ENCODE results near the gene SPPL3.
"Not testable (repeated sequence)": the region's sequence is repeated elsewhere in the genome, so short reads cannot be mapped to it uniquely, and the experiment has no call there.

The SPPL3 gene

DNA sequence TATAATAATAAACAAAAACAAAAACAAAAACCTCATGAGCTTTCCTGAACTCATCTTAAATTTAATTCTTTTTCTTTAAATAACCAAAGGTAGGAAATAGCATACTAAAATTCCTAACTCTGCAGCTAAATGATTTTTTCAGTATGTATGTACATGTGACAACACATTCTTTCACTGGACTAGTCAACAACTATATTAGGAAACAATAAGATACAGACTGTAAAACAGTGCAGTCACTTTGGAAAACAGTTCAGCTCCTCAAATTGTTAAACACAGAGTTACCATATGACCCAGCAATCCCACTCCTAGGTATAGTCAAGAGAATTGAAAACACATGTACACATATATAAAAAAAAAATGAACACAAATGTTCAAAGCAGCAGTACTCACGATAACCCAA lies 64.7 kb downstream of the SPPL3 start:
- no peak for DNase-seq (ENCODE audit: insufficient read length, low spot score)
- no peak for FAIRE-seq
- TF ChIP-seq, protein P1, sequence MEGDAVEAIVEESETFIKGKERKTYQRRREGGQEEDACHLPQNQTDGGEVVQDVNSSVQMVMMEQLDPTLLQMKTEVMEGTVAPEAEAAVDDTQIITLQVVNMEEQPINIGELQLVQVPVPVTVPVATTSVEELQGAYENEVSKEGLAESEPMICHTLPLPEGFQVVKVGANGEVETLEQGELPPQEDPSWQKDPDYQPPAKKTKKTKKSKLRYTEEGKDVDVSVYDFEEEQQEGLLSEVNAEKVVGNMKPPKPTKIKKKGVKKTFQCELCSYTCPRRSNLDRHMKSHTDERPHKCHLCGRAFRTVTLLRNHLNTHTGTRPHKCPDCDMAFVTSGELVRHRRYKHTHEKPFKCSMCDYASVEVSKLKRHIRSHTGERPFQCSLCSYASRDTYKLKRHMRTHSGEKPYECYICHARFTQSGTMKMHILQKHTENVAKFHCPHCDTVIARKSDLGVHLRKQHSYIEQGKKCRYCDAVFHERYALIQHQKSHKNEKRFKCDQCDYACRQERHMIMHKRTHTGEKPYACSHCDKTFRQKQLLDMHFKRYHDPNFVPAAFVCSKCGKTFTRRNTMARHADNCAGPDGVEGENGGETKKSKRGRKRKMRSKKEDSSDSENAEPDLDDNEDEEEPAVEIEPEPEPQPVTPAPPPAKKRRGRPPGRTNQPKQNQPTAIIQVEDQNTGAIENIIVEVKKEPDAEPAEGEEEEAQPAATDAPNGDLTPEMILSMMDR (IDR thresholded peaks at IDR 0.05; ENCODE audit: insufficient read depth, missing control alignments): no peak

DNA sequence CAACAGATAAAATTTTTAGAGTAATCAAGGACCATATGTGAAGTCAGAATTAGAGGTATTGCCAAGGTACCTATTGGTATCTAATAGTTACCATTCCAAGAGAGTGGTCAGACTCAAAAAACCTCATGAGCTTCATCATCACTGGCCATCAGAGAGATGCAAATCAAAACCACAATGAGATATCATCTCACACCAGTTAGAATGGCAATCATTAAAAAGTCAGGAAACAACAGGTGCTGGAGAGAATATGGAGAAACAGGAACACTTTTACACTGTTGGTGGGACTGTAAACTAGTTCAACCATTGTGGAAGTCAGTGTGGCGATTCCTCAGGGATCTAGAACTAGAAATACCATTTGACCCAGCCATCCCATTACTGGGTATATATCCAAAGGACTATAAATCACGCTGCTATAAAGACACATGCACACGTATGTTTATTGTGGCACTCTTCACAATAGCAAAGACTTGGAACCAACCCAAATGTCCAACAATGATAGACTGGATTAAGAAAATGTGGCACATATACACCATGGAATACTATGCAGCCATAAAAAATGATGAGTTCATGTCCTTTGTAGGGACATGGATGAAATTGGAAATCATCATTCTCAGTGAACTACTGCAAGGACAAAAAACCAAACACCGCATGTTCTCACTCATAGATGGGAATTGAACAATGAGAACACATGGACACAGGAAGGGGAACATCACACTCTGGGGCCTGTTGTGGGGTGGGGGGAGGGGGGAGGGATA lies 65.4 kb downstream of the SPPL3 start:
- not testable (repeated sequence) for FAIRE-seq; DNase-seq (ENCODE audit: insufficient read length, low spot score)

DNA sequence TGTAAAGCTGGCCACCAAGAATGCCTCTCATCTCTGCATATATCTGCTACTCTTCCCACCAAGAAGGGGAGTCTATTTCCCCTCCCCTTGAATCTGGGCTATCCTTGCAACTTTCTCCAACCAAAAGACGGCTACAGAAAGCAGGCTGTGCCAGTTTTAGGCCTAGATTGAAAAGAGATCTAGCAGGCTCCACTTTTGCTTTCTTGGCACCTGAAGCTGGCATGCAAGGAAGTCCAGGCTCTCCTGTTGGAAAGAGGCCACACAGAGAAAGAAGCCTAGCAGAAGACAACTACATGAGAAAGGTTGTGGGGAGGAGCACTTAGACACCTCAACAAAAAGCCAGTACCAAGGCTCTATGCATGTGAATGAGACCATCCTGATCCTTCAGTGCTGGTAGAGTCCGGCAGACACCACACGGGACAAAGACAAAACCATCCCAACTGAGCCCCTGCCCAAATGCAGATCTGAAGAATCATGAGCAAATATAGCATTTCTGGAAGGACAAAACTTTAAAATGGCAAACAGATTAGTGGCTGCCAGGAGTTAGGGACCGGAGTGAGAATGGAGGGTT lies 68.0 kb downstream of the SPPL3 start:
- FAIRE-seq (no peak), DNase-seq (ENCODE audit: insufficient read length, low spot score) (no peak)
- TF ChIP-seq, protein P1 (IDR thresholded peaks at IDR 0.05; ENCODE audit: insufficient read depth, missing control alignments): no peak

DNA sequence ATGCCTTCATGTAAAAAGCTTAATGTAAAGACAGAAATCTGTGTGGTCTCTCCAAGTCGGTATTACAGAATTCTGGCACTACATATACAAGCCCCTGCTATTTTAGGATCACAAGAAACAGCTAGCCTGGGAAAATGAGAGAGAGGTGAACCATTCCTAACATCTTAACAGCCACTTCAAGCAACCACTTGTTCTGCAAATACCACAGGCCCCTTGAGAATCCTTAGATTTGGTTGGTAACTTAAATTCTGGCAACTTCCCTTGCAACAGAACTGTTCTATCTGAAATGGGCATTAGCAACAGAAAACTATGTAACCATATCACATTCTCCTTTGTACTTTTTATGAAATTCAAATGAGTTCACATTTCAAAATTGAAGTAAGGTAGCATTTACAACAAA lies 68.5 kb downstream of the SPPL3 start:
- FAIRE-seq (no peak), DNase-seq (ENCODE audit: insufficient read length, low spot score) (no peak)
- TF ChIP-seq, protein P1 (IDR thresholded peaks at IDR 0.05; ENCODE audit: insufficient read depth, missing control alignments): no peak

DNA sequence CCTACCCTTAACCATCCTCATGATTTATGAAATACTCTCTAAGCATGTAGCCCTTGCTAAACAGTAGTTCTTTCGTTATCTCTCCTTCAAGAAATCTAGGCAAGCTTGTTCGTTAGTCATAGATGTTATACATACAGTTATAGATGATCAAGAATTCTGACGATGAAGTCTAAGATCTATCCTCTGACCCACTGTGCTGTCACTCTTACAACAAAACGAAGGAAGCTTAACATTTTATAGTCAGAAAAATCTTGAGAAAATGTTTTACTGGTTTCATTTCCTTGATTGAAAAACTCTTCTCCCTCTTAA lies 68.9 kb downstream of the SPPL3 start:
- FAIRE-seq (no peak), DNase-seq (ENCODE audit: insufficient read length, low spot score) (no peak)
- TF ChIP-seq, protein P1 (IDR thresholded peaks at IDR 0.05; ENCODE audit: insufficient read depth, missing control alignments): no peak

DNA sequence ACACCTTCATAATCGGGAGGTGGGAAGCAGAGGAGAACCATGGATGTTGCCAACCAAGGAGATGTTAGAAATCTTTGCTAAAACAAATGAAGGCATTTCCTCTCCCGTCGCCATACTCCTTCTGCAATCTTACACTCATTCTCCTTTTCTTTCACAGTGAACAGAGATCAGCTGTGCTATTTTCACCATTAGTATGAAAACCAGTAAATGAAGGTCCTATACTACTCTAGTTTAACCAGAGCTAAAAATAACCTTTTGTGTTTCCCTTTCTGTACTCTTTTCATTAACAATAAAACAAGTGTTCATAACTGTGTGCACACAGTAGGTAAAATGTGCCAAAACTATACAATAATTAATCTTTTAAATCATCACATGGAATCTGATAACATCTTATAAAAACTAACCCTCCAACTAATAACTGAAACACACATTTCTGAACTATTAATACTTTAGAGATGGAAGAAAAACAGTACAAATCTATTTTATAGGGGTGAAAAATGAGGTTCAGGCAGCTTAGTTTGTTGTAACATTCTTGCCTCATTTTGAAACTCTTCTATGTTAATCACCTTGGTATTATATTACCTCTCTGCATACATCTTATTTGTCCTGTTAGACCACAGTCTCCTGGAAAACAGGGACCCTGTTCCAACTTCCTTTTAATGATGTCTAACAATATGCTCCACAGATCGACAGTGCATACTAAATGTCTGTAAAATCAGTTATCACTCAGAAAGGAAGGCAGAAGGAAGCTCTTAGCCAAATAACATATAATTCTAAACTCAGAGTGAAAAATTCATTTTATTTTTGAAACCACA lies 69.5 kb downstream of the SPPL3 start:
- DNase-seq (ENCODE audit: insufficient read length, low spot score) (no peak), FAIRE-seq (no peak)
- TF ChIP-seq, protein P1 (IDR thresholded peaks at IDR 0.05; ENCODE audit: insufficient read depth, missing control alignments): no peak

DNA sequence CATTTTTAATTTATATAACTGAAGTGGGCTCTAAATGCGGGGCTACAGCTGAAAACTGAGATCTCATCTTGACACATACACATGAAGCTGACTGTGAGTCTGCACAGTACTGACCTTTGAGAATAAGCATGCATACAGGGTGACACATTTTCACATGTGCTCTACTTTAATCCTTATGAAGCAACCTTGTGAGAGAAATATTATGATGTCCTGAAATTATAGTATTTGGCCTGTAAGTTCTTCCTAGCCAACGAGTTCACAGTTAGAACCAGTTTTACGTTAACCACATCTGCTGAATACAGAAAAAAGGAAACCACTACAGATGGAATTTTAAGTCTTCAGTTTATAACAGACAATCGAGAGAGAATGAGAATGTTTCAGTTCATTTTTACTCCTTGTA lies 70.3 kb downstream of the SPPL3 start:
- TF ChIP-seq, protein P1 (IDR thresholded peaks at IDR 0.05; ENCODE audit: insufficient read depth, missing control alignments): no peak
- no peak for FAIRE-seq

More for the DNA sequence above, 70.3 kb downstream of the SPPL3 start:
- no peak for DNase-seq (ENCODE audit: insufficient read length, low spot score)
